HUES48 (cell line): ENCODE measurements around the gene CCNY.

Experiments
- H3K27ac ChIP-seq: one replicate; pipeline ENCODE4 v1.7.0; 2013; ENCODE audit warnings: low read depth, low read length, inconsistent platforms
- H3K27me3 ChIP-seq: 2 replicates; pipeline ENCODE4 v1.6.1; 2013; ENCODE audit warnings: mild to moderate bottlenecking, low read length; ENCODE audit not compliant: control insufficient read depth, insufficient read depth
- H3K36me3 ChIP-seq: 2 replicates; pipeline ENCODE4 v1.6.1; 2013; ENCODE audit warnings: low read length; ENCODE audit not compliant: control insufficient read depth, insufficient read depth
- H3K4me1 ChIP-seq: 2 replicates; pipeline ENCODE4 v1.6.1; 2013; ENCODE audit warnings: mild to moderate bottlenecking, low read length; ENCODE audit not compliant: control insufficient read depth, insufficient read depth
- H3K4me3 ChIP-seq: 2 replicates; pipeline ENCODE4 v1.5.1; 2013; ENCODE audit warnings: mild to moderate bottlenecking, low read depth, low read length
- H3K9ac ChIP-seq: 2 replicates; pipeline ENCODE4 v1.6.1; 2013; ENCODE audit warnings: mild to moderate bottlenecking, low read depth, low read length, moderate library complexity
- H3K9me3 ChIP-seq: 2 replicates; pipeline ENCODE4 v1.6.1; 2013; ENCODE audit warnings: low read length; ENCODE audit not compliant: control insufficient read depth, insufficient read depth

The CCNY gene

DNA sequence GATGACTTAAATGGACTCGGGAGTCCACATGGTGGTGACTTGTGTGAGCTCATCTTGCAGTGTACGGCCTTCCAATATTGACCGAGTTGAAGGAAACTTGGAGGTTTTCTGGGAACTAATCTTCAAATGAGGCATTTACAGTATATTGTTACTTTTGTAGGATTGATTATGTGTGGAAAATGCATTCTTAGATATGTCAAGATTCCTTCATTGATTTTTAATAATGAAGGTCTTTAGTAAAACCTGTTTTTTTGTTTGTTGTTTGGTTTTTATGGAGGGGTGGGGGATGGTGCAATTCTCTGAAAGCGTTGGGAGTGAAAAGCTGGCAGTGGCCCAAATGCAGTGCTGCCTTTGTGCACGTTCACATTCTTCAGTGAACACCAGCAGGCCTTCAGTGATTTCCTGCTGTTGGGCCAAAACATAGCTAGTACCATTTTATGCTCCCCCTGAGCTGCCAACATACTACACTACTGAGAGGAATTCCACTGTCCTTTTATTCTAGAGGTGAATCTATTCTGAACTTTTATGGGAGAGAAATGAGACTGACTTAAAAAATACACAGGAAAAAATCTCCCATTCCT, 50.4 kb downstream of the CCNY start:
- Histone ChIP-seq H3K27ac (no peak overlapping the region), H3K4me3 (no peak overlapping the region), H3K36me3 (no peaks in the 10 kb centered on the region), H3K27me3 (no peaks in the 10 kb centered on the region), H3K9ac (no peak overlapping the region), H3K4me1 (peaks cover 22% of the 10 kb centered on the region), H3K9me3 (peaks cover 10% of the 10 kb centered on the region)

DNA sequence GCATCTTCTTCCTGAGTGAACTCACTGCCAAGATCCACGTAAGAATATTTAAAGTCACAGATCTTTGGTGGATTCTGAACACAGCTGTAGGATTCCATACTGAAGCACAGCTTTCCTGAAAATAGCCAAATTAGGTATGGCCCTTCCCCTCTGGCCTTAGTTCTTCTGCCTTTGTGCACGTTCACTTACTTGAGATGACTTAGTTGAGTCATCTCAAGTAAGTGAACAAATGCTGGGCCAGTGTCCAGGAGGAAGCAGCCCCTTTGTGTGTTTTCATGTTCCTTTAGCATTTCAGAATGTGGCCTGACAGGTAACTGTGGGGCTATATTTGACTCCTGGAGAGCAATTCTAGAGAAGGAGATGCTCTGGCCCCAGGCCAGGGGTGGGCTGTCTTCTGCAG, 51.5 kb downstream of the CCNY start:
- Histone ChIP-seq H3K4me3 (no peak overlapping the region), H3K9ac (no peak overlapping the region), H3K4me1 (peaks cover 27% of the 10 kb centered on the region), H3K36me3 (no peaks in the 10 kb centered on the region), H3K27ac (no peak overlapping the region), H3K27me3 (no peaks in the 10 kb centered on the region), H3K9me3 (peaks cover 10% of the 10 kb centered on the region)

DNA sequence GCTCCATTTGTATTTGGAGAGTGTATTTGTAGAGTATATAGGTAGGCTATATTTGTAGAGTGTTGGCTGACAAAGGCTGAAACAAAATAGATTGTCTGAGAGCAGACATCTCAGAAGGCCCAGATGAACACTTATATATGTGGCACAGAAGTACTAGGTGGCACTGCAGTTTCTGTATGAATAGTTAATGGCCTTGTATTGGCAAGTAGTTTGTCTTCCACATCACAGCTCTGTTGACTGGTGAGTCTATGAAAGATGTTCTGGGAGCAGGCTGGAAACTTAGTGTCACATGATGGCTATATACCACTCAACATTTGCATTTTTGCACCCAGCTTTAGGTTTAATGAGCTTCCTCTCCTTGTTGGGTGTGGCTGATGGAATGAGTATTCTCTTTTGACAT, 51.9 kb downstream of the CCNY start:
- Histone ChIP-seq H3K36me3 (no peaks in the 10 kb centered on the region), H3K27me3 (no peaks in the 10 kb centered on the region), H3K4me3 (no peak overlapping the region), H3K9me3 (peaks cover 10% of the 10 kb centered on the region), H3K9ac (no peak overlapping the region), H3K4me1 (peaks cover 31% of the 10 kb centered on the region), H3K27ac (no peak overlapping the region)

DNA sequence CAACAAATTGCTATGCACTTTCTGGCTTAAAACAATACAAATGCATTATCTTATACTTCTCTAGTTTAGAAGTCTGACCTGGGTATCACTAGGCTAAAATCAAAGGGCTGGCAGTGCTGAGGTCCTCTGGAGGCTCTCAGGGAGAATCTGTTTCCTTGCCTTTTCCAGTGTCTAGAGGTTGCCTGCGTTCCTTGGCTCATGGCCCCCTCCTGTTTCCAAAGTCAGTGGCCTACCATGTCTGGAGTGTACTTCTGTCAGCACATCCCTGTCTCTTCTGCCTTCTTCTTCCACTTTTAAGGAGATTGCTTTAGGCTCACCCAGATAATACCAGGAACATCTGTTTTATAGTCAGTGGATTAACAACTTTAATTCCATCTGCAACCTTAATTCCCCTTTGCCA, 52.4 kb downstream of the CCNY start:
- Histone ChIP-seq H3K36me3 (no peaks in the 10 kb centered on the region), H3K9me3 (peaks cover 10% of the 10 kb centered on the region)

DNA sequence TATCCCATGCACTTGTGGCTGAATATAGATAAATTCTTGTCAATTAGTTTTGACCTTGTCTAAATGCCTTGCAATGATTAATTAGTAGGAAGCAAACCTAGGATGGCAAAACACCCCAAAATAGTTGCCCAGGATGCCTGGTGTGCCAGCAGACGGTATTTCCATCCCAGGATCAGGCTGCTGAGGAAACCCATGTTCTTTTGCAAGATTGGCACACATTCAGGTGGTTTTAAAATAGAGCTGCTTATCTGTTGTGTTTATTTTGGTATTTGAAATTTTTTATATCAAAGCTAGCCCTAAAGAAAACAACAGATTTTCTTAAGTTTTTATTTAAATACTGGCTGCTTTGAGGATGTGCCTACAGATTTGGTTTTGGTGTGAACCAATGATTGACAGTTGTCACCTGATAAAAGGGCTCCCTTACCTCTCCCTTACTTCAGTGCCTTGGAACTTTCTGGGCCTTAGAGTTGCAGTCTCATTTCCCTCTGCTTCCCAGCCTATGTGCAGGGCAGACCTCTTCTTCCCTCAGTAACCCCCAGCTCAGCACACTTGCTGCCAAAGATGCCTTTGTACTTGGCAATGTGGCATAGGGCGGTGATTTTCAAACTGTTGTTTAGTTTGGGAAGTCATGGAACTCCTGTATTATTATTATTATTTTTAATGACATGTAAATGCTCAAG, 54.0 kb downstream of the CCNY start:
- H3K4me1 ChIP-seq = peaks cover 46% of the 10 kb centered on the region
- H3K9ac ChIP-seq = no peak overlapping the region
- H3K36me3 ChIP-seq = no peaks in the 10 kb centered on the region
- no peak overlapping the region for H3K4me3 ChIP-seq
- H3K9me3 ChIP-seq = peaks cover 10% of the 10 kb centered on the region
- H3K27ac ChIP-seq = no peak overlapping the region
- no peaks in the 10 kb centered on the region for H3K27me3 ChIP-seq

More for the DNA sequence above, 52.4 kb downstream of the CCNY start:
- Histone ChIP-seq H3K4me3 (no peak overlapping the region), H3K27me3 (no peaks in the 10 kb centered on the region), H3K9ac (no peak overlapping the region), H3K27ac (no peak overlapping the region), H3K4me1 (peaks cover 36% of the 10 kb centered on the region)

DNA sequence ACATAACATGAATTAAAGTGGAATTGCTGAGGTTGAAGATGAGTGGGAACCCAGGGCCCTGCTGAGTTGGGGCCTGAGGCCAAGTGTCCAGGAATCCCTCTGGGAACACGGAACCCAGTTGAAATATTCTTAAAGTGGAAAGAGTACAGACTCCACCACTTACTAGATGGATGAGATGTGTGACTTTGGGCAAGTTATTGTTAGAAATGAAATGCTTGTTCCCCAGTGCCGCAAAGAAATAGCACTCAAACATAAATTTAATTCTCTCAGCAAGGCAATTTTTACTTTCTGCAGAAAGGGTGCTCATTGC, 54.5 kb downstream of the CCNY start:
- Histone ChIP-seq H3K9ac (no peak overlapping the region), H3K9me3 (peaks cover 10% of the 10 kb centered on the region), H3K27me3 (no peaks in the 10 kb centered on the region), H3K4me1 (peaks cover 49% of the 10 kb centered on the region), H3K36me3 (no peaks in the 10 kb centered on the region), H3K4me3 (no peak overlapping the region), H3K27ac (no peak overlapping the region)

DNA sequence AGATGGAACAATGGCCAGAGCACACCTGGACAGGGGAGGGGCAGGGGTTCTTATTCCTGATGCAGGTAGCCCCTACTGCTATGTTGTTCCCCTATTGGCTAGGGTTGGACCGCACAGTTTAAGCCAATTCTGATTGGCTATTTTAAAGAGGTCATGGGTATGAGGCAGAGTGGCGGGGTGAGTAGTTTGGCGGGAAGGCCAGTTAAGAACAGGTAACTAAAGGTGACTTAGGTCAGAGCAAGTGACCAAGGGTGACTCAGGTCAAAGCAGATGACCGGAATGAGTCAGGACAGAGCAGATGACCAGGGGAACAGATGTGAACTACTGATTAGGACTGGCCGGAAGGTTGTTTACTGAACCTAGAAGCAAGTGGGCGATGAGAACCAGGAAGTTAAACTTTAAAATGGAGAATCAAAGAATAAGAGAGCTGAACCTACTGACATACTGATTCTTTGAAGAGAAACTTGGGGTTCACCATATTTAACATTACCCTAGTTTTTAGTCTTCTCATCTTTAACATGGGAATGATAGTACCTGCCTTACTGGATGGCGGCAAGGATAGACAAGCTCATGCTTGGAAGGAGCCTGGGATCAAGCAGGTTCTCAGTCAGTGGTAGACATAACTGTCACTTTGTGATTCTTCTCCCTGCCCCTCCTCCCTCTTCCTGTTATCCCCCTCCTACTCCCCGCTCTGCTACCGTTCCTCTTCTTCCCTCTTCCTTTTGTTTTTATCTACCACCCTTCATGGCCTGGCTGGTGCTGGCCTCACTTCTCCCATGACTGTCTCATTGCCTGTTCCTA, 55.0 kb downstream of the CCNY start:
- Histone ChIP-seq H3K27ac (no peak overlapping the region), H3K4me3 (no peak overlapping the region), H3K36me3 (no peaks in the 10 kb centered on the region), H3K9me3 (peaks cover 10% of the 10 kb centered on the region), H3K4me1 (peaks cover 49% of the 10 kb centered on the region), H3K9ac (no peak overlapping the region), H3K27me3 (no peaks in the 10 kb centered on the region)

DNA sequence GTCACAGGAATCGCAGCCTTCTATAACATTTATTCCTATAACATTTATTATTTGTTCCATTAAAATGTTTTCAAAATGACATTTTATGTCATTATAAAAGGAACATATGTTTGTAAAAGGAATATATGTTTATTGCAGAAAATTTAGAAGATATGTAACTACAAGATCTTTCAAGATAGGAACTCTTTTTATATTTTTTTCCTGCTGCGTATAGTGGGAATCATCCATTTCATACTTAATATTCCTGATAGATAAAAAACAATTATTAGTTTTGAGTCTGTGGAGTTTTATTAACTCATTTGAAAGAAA, 55.6 kb downstream of the CCNY start:
- Histone ChIP-seq H3K4me3 (no peak overlapping the region), H3K27me3 (no peaks in the 10 kb centered on the region), H3K36me3 (no peaks in the 10 kb centered on the region), H3K27ac (no peak overlapping the region), H3K9me3 (peaks cover 10% of the 10 kb centered on the region), H3K4me1 (peaks cover 49% of the 10 kb centered on the region), H3K9ac (no peak overlapping the region)

DNA sequence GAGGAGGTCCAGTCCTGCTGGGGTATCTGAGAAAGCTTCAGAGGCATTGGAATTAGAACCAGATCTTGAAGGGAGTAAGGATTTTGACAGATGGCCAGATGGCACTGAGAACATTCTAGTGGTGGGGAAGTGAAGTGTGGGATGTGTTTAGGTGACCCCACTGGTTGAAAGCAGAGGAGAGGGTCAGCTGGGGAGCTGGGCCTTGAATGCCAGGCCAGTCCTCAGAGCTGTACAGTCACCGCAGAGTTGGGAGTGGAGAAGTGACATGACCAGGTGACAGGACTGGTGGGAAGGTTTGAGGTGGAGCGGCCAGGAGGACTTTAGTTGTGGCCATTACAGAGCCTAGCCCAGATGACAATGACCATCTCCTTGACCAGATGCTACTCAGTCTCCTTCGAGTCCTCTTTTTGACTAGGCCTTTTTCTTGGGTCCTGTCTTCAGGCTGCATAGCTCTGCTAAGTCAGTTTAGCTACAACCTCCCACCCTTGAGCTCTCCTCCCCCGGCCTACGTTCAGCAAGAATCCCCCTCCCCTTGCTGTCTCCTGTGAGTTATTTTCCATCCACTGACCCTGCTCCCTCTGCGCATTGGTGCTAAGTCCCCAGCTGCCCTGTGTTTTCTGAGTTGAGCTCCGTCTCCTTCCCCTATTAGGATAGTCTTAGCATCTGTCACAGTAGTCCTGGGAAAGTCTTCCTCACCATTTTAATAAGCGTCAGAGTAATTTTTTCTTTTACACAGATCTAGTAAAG, 56.3 kb downstream of the CCNY start:
- Histone ChIP-seq H3K27ac (peak overlapping the region; percentile 47), H3K9me3 (peaks cover 10% of the 10 kb centered on the region), H3K36me3 (no peaks in the 10 kb centered on the region), H3K9ac (no peak overlapping the region), H3K4me1 (peaks cover 51% of the 10 kb centered on the region), H3K4me3 (no peak overlapping the region), H3K27me3 (no peaks in the 10 kb centered on the region)

DNA sequence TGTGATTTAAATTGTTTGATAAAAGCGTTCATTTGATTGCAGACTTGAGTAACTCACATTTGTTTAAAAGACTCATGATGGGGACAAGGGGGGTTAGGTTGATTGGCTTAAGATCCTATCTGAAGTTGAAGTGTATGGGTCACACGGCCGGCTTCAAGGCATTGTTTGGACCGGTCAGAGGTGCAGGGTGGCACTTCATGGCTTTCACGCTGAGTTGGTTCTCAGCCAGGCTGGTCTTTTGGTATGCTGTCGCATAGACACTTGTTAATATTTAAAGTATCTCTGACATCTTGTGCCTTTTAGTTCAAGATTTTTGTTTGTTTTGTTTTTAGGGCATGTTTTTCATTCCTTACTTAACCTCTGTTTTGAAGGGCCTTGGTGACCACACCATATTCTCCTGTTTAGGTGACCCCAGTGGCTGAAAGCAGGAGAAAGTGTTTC, 58.1 kb downstream of the CCNY start:
- Histone ChIP-seq H3K27me3 (no peaks in the 10 kb centered on the region), H3K4me3 (peak overlapping the region; percentile 18; the same call in 1 of the 2 replicates), H3K36me3 (no peaks in the 10 kb centered on the region), H3K27ac (peak overlapping the region; percentile 47), H3K4me1 (peaks cover 66% of the 10 kb centered on the region), H3K9me3 (peaks cover 10% of the 10 kb centered on the region), H3K9ac (no peak overlapping the region)

DNA sequence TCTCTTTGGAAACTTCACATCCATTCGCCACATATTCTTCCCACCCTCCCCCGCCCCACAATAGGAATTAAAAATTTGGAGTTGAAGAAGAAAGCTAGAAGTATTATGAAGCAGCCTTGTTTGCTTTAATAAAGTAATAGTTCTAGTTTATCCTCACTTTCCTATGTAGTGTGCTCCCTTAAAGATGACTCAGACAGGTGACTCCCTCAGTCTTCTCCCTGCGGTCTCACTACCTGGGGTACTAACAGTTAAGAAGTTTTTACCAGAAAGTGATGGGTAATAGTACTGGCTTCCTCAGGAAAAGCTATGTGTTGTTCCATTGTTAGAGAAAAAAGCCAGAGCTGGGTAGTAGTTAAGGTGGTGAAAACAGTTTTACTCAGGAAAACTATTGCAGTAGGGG, 58.6 kb downstream of the CCNY start:
- no peaks in the 10 kb centered on the region for H3K36me3 ChIP-seq
- peaks cover 69% of the 10 kb centered on the region for H3K4me1 ChIP-seq
- H3K4me3 ChIP-seq = no peak overlapping the region

More for the DNA sequence above, 58.6 kb downstream of the CCNY start:
- no peaks in the 10 kb centered on the region for H3K27me3 ChIP-seq
- peaks cover 9% of the 10 kb centered on the region for H3K9me3 ChIP-seq
- H3K27ac ChIP-seq = no peak overlapping the region
- H3K9ac ChIP-seq = no peak overlapping the region
